GM18909 (cell line): ENCODE measurements around the gene MICB.
"Not testable (repeated sequence)": the region's sequence is repeated elsewhere in the genome, so short reads cannot be mapped to it uniquely, and the experiment has no call there.

Source experiments
- ATAC-seq: cut with Tn5 transposase; IDR thresholded peaks from one replicate; pipeline ENCODE4 v1.9.1; 2021; ENCODE audit warnings: mild to moderate bottlenecking; ENCODE audit not compliant: unreplicated experiment, poor library complexity

MICB gene

GRCh38 chr6:31497531-31498476, at the start of gene MICB:
TSS of gene MICB (plus strand) at chr6:31498145. CDS start at chr6:31498194, 49 bp downstream.
- peak; percentile 52 for ATAC-seq

- no peak for ATAC-seq
Observed at GRCh38 chr6:31450751-31451150, 47.2 kb upstream of the MICB start.

- no peak for ATAC-seq
Observed at GRCh38 chr6:31452859-31453258, 45.1 kb upstream of the MICB start.

- ATAC-seq = no peak
Observed at GRCh38 chr6:31453259-31453658, 44.7 kb upstream of the MICB start.

GRCh38 chr6:31459864-31460263, 38.1 kb upstream of the MICB start:
- ATAC-seq = not testable (repeated sequence)

- no peak for ATAC-seq
Observed at GRCh38 chr6:31460361-31461025, 37.5 kb upstream of the MICB start.

- ATAC-seq = no peak
Observed at GRCh38 chr6:31462026-31462963, 35.6 kb upstream of the MICB start.

- peak; percentile 86 for ATAC-seq
Observed at GRCh38 chr6:31462964-31463870, 34.7 kb upstream of the MICB start.

- no peak for ATAC-seq
Observed at GRCh38 chr6:31464252-31465184, 33.4 kb upstream of the MICB start.

GRCh38 chr6:31465185-31465536, 32.8 kb upstream of the MICB start:
- ATAC-seq = no peak

- ATAC-seq = no peak
Observed at GRCh38 chr6:31465718-31466117, 32.2 kb upstream of the MICB start.

GRCh38 chr6:31466466-31466865, 31.5 kb upstream of the MICB start:
- no peak for ATAC-seq

- ATAC-seq = no peak
Observed at GRCh38 chr6:31467151-31467550, 30.8 kb upstream of the MICB start.

- no peak for ATAC-seq
Observed at GRCh38 chr6:31468311-31468710, 29.6 kb upstream of the MICB start.

GRCh38 chr6:31470801-31471200, 27.1 kb upstream of the MICB start:
- no peak for ATAC-seq

GRCh38 chr6:31471711-31472110, 26.2 kb upstream of the MICB start:
- no peak for ATAC-seq

GRCh38 chr6:31472259-31472658, 25.7 kb upstream of the MICB start:
- no peak for ATAC-seq

- no peak for ATAC-seq
Observed at GRCh38 chr6:31473244-31473643, 24.7 kb upstream of the MICB start.
